Stomach (tissue), 4 donors: Measurements from ENCODE around the gene RBPMS2.

Experiments used
- CTCF ChIP-seq, 7 experiments: fragments of 450-650 bp in 4 of 7; fragments of 200-600 bp in 3 of 7; sonication (generic) in 3 of 7; IDR thresholded peaks; one replicate each; pipeline ENCODE4 v1.5.1; 2016 to 2019; ENCODE audit warnings: antibody characterized with exemption in 7 of 7, control low read depth in 2 of 7, mild to moderate bottlenecking in 1 of 7
- EP300 ChIP-seq: sonication (generic); formaldehyde crosslinking; IDR thresholded peaks from one replicate; pipeline ENCODE4 v1.6.1; 2017; ENCODE audit warnings: antibody characterized with exemption
- POLR2A ChIP-seq, 4 donors: fragments of 450-650 bp; IDR thresholded peaks; one replicate each; pipeline ENCODE4 v1.6.1; 2016; ENCODE audit warnings: antibody characterized with exemption in 4 of 4, control low read depth in 2 of 4, mild to moderate bottlenecking in 1 of 4, moderate library complexity in 1 of 4
- POLR2AphosphoS5 ChIP-seq, 3 donors: sonication (generic); formaldehyde crosslinking; IDR thresholded peaks; one replicate each; pipeline ENCODE4 v1.6.1; 2016; ENCODE audit warnings: antibody characterized with exemption in 3 of 3

GRCh38 chr15:64767203-64767602 is 8.2 kb downstream of the RBPMS2 start:
- TF ChIP-seq CTCF (IDR thresholded peaks at IDR 0.05) (no peak), EP300 (no peak), POLR2A (IDR thresholded peaks at IDR 0.05) (no peak), POLR2AphosphoS5 (IDR thresholded peaks at IDR 0.05) (no peak)
